NCI-H82 (cell line): Measurements from ENCODE around the gene LRRK2.

Experiments used
- DNase-seq: peaks from one replicate; lab custom pipeline; 2025; lab: John Stamatoyannopoulos, UW

LRRK2 gene

DNA sequence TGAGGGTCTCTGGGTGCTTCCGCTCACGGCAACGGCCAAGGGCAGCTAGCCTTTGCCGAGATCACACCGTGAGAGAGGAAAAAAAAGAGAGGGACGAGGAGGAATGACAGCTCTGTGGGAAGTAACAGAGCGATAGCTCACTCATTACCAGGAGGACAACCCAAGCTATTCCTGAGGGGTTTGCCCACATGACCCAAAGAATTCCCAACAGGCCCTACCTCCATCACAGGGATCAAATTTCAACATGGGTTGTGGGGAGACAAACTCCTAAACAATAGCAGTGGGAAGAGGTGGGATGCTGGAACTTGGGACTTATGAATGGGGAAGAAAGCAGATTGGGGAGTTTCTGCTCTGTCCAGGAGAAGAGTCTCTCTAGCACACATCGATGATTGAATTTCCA is 180.6 kb downstream of the LRRK2 start:
- DNase-seq = no peak
